Measurements from ENCODE around the gene VPS37D. TPM values are rescaled to one million over a fixed set of nuclear protein-coding genes. Genes with fewer than 3 reads are reported as not detected.

The VPS37D gene
- total and polyA plus RNA-seq, 2 of the 4 experiments (the other 2 are of a cell fraction), result 2.3 to 3.1 TPM

GRCh38 chr7:73700581-73701134, 33.0 kb downstream of the VPS37D start:
- peaks cover 28% of the 10 kb centered on the region for H4K20me1 ChIP-seq (ENCODE audit: insufficient read depth, low read length)
- in situ Hi-C loops (cut with MboI; ENCODE audit: low sequenced_read_pairs), result no loop called here

More at GRCh38 chr7:73700581-73701134, 33.0 kb downstream of the VPS37D start:
- H3K79me1 ChIP-seq (ENCODE audit: low read depth in 1 of 2, low read length in 2 of 2), result peaks cover 0 to 17% of the 10 kb centered on the region in 2 experiments; a peak in 2 of 4 replicates
- H3K4me2 ChIP-seq (ENCODE audit: low read depth, low read length), result no peak overlapping the region
- H3K9me1 ChIP-seq (ENCODE audit: insufficient read depth, low read length), result 0 out of 2 replicates have a peak, but pooled peaks cover 4% of the 10 kb centered on the region
- WGBS, 2 experiments (ENCODE audit: extremely low coverage in 2 of 2, insufficient read length in 1 of 2), result 80% methylated on average over 1 of the region's 15 CpGs; no CpG with 5 or more reads in 1 of the 2 experiments
- no peak overlapping the region for H2AFZ ChIP-seq (replicated peaks; ENCODE audit: low read length, poor library complexity)
- H3K4me3 ChIP-seq (ENCODE audit: insufficient read depth, low read depth, low read length), result no peak overlapping the region
- H2BK15ac ChIP-seq (ENCODE audit: low read depth, low read length), result no peak overlapping the region
- no peak overlapping the region for H3K56ac ChIP-seq (ENCODE audit: extremely low read depth, insufficient read depth, low read length)
- no peak overlapping the region for H3K27ac ChIP-seq (ENCODE audit: insufficient read depth, low read length)
- H3K9me3 ChIP-seq (ENCODE audit: control insufficient read depth, insufficient read depth, low read length), result no peaks in the 10 kb centered on the region
- H3K4me1 ChIP-seq (ENCODE audit: control insufficient read depth, insufficient read depth, low read length), result peaks cover 8% of the 10 kb centered on the region; the same call in 1 of the 2 replicates
- H3K27me3 ChIP-seq (ENCODE audit: control insufficient read depth, insufficient read depth, low read length), result no peaks in the 10 kb centered on the region
- H4K8ac ChIP-seq (ENCODE audit: low read depth in 2 of 2, low read length in 2 of 2), result no peak overlapping the region
- TF ChIP-seq RFX5 (IDR thresholded peaks at IDR 0.05; ENCODE audit: low read depth, low read length) (no peak), MAFK (IDR thresholded peaks at IDR 0.05; ENCODE audit: low read depth, low read length) (no peak), MAZ (IDR thresholded peaks at IDR 0.05; ENCODE audit: borderline replicate concordance, low read depth, low read length) (no peak), RCOR1 (IDR thresholded peaks at IDR 0.05; ENCODE audit: insufficient replicate concordance, low read length) (no peak), NFE2L2 (IDR thresholded peaks at IDR 0.05; ENCODE audit: low read depth, low read length) (no peak)
- TF ChIP-seq, protein P1, sequence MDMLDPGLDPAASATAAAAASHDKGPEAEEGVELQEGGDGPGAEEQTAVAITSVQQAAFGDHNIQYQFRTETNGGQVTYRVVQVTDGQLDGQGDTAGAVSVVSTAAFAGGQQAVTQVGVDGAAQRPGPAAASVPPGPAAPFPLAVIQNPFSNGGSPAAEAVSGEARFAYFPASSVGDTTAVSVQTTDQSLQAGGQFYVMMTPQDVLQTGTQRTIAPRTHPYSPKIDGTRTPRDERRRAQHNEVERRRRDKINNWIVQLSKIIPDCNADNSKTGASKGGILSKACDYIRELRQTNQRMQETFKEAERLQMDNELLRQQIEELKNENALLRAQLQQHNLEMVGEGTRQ (IDR thresholded peaks at IDR 0.05; ENCODE audit: low read depth, low read length), result no peak
- no peak overlapping the region for H2BK120ac ChIP-seq (ENCODE audit: low read depth, low read length)
- H2BK20ac ChIP-seq (ENCODE audit: low read depth, low read length), result no peak overlapping the region
- H3K4ac ChIP-seq (ENCODE audit: low read depth, low read length), result no peak overlapping the region
- H3K14ac ChIP-seq (replicated peaks; ENCODE audit: low read depth, low read length), result no peak overlapping the region
- no peak overlapping the region for H3K9ac ChIP-seq (ENCODE audit: low read depth, low read length)
- ATAC-seq (ENCODE audit: low read depth) (no peak), DNase-seq (no peak)
- peaks cover 69% of the 10 kb centered on the region for H3K36me3 ChIP-seq (ENCODE audit: control insufficient read depth, insufficient read depth, low read length)
- no peak overlapping the region for H3K18ac ChIP-seq (ENCODE audit: low read depth, low read length)
- intact Hi-C loops (cut with micrococcal nuclease) (no loop called here), dilution Hi-C loops (cut with HindIII; ENCODE audit: low sequenced_read_pairs, unreplicated experiment) (no loop called here)
- ChIA-PET POLR2A (ENCODE audit: unreplicated experiment) (no interaction called here), CTCF (interaction anchor here (0.7 to 0.8 kb wide), 2 partner anchors 17 to 84 kb away, joined by 3 read pairs; no protein-coding TSS in a partner anchor)
- H2BK5ac ChIP-seq (ENCODE audit: low read depth, low read length, poor library complexity, severe bottlenecking), result no peak overlapping the region
- H4K91ac ChIP-seq (ENCODE audit: insufficient read depth, low read depth, low read length), result no peak overlapping the region
- H3K23ac ChIP-seq (ENCODE audit: low read depth, low read length), result no peak overlapping the region
- no peak overlapping the region for H2AK5ac ChIP-seq (ENCODE audit: low read depth, low read length)
- no peak overlapping the region for H4K5ac ChIP-seq (ENCODE audit: low read depth, low read length)
- no peak overlapping the region for H2AK9ac ChIP-seq (replicated peaks; ENCODE audit: low read depth, low read length, poor library complexity)
- BruUV-seq (replicated peaks), result no TSS peak

Data from IMR-90 (cell line).